NCI-H146 treated with DMSO at 0.1 percent for 48 hours (cell line): Measurements from ENCODE around the gene KIRREL3.

Experiments
- DNase-seq: peaks from one replicate; lab custom pipeline; 2025; ENCODE audit not compliant: unreplicated experiment; lab: John Stamatoyannopoulos, UW

The KIRREL3 gene

DNA sequence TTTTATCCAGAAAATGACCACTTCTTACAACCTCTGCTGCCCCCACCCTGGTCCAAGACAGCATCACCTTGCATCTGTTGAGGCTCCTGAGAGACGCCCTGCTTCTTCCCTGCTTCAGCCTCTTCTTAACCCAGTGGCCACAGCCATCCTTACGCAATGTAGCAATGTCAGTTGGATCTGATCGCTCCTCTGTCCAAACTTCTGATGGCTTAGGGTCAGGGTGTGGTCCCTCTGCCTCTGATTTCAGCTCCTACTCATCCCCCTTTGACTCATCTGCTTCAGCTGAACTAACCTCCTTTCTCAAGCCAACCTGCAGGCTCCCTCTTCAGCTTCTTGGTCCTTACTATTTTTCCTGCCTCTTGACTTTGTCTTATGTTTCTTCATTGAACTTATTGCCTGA is 280.8 kb downstream of the KIRREL3 start:
- DNase-seq, result no peak

DNA sequence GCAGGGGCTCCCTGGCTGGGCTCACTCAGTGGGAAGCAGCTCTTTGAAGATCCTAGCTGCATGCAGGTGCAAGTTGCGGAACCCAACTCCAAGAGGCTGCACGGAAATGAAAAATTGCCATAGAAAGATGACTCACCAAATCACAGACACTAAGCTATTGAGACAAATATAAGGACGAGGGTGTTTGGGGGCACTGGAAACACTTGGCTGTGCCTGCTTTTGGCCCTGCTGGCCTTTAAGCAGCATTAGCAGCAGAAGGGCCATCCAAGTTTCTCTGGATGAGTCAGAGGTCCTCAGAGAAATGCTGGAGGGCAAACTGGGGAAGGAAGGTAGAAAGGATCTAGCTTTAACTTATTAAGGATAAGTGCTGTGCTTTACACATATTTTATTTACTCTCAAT is 282.3 kb downstream of the KIRREL3 start:
- no peak for DNase-seq

DNA sequence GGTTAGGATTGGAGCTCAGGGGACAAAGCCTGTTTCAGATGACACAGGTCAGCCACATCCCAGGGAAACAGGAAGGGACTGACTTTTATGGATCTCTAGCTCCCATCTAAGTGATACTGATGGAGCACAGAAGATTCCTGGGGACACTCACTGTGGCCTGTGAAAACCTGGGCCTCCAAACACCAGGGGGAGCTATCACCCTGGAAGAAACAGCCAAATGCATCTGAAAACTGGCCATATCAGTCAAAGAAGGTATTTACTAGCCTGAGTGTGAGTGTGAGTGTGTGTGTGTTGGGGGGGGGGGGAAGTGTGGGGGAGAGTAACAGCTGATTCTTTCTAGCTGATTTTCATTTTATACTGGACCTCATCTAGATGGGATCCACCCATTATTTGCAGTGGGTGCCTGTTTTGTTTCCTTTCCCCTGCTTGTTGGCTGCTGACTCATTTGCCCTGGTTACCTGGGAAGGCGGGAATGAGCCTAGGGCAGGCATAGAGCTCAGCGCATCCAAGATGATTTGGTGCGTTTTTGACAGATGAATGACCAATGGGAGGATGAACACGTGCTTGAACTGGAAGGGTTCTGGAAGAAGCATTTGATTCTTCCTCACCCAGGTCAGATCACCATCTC is 284.0 kb downstream of the KIRREL3 start:
- peak; percentile 22 for DNase-seq

DNA sequence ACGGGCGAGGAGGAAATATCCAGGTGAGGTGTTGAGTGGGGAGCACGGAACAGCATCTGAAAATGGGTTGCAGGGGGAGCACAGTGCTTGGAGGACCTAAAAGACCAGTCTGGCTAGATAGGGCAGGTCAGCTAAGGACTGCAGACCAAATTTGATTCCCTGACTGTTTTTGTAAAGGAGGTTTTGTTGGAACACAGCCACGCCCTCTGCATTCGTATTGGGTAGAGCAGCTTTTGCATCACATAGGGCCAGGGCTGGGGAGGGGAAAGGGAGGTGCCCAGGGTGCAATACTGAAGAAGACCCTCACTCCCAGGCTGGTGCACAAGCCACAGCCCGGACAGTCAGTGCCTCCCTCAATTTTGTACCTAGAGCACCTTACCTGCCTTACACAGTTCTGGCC is 286.8 kb downstream of the KIRREL3 start:
- DNase-seq, result no peak

DNA sequence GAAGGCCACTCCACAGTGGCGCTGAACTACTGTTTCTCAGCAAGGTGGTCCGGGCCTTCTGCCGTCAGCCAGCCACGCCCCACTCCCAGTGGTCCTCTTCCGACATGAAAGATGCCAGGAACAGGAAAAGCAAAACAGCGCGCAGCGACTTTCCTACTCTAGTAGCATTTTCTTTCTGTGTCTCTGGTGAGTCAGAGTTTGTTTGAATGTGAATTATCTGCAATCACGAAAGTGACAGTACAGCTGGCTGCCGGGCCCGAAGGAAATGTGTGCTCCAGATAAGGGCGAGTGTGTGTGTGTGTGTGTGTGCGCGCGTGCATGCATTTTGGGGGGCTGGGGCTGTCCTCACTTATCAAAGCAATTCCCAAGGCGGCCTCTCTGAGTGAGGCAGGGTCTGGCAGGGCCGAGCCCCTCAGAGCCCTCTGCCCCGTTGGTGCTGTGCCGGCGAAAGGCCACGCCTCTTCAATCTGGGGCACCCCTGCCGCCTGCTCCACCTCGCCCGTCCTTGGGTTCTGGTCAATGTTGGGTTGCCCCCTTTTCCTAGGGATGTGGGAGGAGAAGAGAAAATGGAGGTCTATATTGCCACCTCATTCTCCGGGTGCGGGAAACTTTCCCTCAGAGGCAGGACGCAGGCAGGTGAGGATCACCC is 288.5 kb downstream of the KIRREL3 start:
- DNase-seq, result no peak

DNA sequence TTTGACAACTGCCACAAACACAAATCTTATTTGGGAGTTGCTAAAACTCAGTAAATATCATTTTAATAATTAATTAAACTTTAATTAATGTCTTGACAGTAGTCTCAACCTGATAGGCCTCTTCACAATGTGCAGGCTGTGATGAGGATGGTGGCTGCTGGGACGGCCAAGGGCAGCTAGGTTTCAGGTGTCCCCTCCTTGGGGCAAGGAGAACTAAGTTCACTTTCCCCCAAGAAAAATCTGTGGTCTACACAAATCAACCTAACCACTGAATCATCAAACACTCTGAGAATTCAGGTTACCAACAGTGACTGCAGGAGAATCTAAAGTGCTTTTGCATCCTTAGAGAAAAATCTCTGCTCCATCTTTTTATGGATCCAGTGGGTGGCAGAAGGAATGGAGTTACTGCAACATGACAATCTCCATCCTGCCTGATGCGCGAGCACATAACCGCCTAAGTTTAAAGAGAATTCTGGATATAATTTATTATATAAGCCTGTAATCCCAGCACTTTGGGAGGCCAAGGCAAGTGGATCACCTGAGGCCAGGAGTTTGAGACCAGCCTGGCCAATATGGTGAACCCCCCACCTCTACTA is 289.7 kb downstream of the KIRREL3 start:
- DNase-seq, result no peak

DNA sequence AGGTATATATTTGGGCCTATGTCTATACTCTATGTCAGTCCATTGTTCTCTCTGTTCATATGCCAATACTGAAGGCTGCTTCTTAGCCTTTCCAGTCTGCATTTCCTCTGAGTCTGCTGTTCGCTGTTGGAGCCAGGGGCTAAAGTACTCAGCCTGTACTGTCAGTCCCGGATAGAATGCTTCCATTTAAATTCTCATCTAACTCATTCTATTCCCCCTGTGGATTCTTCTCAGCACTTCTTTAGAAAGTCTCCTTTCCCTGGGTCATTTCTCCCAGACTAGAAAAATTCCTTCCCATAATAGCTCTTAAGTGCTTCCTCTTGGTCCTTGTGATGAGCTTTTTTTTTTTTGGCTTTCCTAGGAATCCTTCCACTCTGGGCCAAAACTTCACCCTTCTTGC is 293.1 kb downstream of the KIRREL3 start:
- no peak for DNase-seq

DNA sequence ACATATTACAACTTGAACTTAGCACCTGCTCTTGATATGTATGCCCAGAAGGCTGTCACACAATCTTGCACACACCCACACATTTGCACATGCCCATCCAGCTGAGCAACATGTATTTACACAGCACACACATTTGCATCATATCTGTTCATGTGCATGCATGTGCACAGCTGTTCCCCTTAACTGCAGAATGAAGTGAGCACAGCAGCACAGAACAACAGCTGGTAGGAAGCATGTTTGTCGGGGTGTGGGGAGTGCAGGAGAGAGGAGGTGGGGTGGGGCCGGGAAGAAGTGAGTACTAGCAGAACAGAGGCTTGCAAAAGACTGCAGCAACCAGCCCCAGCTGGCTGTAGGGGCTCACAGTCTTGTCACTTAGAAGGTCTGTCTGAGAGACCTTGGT is 296.5 kb downstream of the KIRREL3 start:
- no peak for DNase-seq

DNA sequence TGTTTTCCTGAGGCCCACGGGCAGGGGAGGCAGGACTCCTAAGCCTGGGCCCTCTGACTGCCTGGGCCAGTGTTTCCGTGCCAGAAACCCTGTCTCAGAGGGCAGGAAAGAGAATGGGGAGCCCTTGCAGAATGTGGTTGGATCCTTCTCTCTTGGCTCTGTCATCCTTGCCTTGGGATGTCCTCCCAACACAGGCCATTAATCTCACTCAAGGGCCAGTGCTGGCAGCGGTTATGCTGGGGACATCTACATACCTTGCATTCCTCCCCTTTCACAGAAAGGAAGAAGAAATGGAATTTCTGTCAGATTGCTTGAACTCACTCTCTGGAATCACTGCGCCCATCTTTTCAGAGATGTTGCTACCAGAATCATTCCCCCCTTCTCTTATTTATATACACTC is 296.9 kb downstream of the KIRREL3 start:
- no peak for DNase-seq

DNA sequence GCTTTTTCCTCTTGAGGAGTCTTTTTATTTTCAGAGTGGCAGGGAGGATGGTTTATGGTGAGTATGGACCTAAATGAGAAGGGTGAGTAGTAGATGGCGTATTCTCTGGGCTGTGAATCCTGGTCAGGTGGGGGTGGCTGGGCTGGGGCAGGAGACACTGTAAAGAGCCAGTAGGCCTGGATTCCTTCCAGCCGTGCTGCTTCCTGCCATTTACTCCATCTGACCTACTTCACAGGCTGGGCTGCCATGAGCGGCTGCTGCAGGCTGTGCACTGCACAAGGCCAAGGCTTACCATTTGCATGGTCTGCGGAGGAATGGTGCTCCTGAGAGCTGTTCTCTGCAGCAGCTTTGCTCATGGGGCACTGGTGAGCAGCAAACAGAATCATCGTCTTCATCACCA is 297.6 kb downstream of the KIRREL3 start:
- no peak for DNase-seq

DNA sequence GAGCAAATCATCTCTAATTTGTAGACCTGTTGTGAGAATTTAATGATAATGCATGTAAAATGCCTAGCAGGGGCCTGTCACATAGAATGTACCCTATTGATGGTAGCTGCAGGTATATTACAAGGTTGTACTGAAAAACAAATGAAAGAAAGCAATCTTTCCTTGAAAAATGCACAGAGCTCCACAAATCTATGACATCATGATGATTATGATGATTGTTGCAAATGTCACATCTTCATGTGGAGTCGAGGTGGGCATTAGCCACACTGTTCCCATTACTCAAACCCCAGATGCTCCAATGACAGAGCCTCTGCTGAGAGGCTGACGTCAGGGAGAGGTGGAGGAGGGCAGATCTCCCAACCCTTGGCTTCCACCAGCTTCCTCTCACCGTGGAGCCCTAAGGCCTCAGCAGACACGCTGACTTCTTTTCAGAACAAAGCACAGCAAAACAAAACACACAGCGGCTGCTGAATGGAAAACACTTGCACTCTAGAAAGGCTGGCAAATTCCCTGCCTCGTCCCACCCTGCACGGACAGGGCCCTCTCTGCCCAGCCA is 298.3 kb downstream of the KIRREL3 start:
- no peak for DNase-seq

DNA sequence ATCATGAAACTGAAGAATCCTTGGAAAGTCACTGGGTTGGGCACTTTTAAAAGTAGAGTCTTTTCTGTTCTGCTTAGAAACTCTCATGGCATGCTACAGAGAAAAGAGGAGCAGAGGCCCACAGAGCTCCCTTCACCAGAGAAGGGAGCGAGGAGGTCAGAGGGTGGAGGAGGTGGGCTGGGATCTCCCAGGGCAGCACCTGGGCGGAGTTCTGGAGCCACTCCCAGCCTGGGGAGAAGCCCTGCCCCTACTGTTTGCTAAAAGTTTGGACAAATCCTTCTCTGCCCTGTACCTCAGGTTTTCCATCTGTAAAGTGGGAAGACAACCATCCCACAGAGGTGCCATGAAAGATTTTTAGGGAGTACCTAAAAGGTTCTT is 299.1 kb downstream of the KIRREL3 start:
- DNase-seq, result no peak

DNA sequence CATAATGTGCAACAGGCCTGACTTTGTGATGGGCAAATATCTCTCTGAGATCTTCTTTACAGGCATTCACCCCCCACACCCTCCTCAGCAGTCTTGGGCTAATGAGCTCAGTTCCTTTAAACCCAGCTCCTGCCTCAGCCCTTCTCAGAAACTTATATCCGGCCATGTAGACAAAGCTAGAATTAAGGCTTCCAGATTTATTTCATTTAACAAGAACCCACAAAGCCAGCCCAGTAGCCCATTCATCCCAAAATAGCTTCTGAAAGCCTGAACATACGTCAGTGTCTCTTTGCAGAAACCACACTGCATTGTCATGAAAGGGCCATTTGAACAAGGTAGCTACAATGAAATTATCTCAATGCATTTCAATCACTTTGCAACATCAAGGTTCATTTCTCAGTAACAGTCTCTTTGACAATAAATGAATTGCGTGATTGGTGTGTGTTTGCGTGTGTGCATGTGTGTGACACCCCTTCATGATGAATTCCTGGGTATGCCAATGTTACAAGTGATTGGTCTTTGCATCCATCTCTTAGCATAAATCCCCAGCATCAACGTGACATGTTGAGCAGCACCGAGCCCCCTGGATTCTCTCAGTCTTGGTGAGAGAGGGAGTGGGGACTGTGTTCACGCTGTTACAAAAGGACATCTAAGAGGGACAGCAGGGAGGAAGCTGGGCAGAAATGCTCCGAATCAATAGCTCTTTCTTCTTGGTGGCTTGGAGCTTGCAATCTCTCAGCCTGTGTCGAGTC is 299.6 kb downstream of the KIRREL3 start:
- DNase-seq, result no peak

DNA sequence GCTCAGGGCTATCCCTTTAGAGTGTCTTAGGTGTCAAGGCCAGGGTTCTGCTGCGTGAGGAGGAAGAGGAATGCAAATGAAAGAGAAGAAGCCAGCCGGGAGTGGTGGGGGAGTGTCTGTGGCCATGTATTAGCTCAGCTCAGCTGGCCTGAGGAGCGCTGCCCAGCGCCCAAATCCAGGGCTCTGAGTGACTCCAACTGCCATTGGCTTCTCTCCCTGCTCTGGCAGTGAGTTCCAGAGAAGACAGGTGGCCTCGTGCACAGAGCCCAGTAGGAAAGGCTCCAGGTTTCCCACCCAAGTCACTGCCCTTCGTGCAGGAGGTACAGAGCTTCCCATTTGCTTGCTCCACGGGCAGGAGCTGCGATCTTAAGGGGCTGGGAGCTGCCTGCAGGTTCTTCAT is 302.0 kb downstream of the KIRREL3 start:
- DNase-seq, result no peak

DNA sequence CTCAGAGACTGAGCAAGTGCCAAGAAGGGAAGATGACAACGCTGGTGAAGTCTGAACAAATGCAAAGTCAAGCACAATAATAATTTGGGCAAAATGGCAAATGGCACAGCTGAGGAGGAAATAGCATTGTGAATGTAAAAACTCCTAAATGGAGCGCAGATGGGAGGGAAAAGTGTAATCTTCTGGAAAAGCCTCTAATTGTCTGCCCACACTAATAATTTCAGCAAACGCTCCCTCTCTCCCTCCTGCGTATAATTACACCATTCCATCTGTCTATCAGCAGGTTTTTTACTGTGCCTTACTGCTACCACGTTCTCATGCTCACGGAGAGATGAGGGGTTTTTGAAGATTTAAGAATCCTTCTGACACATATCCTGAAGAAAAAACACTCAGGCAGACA is 302.6 kb downstream of the KIRREL3 start:
- peak; percentile 2 for DNase-seq

DNA sequence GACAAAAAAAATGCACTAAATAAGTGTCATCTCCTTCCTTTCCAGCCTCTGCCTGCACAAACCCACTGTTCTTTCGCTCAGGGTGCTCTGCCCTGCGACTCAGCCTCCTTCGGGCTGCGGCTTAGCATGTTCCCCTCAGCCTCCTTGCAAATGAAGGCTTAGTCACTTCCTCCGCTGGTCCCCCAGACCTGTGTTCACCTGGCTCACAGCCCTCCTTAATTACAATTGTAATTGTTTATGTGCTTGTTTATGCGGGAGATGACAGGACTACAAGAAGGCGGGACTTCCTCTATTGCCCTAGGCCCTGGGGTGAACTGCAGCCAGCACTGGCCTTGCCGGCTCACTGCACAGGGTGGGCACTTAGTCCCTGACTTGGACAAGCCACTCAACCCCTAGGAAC is 303.6 kb downstream of the KIRREL3 start:
- no peak for DNase-seq

DNA sequence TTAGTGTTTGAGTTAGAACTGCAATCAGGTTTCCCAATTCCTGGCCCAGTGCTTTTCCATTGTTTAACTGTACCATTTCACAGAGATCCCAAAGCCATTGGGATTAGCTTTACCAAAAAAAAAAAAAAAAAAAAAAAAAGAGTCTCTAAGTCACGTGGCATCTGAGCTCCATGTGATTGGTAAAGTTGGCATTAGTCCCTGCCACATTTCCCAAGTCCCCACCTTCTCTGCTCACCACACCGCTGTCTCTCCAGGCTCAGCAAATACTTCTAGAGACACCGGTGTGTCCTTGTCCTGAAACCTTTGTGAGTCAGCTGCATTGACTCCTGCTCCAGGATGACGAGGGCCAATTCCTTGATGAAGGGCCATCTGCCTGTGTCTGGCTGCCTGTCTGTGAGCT is 305.3 kb downstream of the KIRREL3 start:
- DNase-seq, result no peak

DNA sequence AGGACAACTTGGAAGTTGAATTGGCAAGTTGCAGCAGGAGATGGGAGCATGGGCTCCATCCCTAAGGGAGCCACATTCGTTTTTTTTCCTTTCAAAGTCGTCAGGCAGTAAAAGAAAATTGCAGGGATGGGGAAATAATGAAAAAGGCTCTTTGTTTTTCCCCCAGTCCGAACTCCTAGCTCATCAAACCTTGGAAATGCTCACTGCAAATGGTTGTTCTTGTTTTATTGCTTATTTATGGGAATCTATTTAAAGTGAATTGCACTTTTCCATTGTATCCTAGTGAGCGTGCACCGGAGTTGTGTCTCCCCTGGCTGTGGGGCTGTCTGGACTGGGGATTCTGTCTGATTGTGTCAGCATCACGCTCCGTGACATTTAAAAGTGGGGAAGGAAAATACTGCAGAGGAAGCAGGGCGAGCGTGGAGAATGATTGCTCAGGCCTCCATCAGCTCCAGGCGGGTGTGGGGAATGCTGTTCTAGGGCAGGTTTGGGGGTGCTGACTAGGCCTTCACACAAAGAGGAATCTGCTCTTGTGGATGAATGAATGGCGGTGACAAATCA is 306.4 kb downstream of the KIRREL3 start:
- no peak for DNase-seq

DNA sequence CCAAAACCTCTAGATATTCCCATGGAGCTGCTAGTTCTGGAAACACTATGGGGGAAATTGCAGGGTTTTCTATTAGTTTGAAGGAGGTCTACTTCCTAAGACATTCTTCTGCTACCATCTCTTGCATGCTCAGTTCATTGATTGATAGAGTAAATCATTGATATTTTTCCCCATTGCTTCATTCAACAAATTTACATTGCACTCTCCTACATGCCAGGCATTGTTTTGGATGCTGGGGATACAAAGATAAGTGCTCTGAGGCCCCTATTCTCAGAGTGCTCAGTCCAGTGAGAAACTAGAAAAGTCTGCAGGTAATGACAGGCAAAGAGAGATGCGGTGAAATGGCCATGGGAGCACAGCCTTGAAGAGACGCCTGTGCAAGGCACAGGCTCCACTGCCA is 313.1 kb downstream of the KIRREL3 start:
- no peak for DNase-seq

DNA sequence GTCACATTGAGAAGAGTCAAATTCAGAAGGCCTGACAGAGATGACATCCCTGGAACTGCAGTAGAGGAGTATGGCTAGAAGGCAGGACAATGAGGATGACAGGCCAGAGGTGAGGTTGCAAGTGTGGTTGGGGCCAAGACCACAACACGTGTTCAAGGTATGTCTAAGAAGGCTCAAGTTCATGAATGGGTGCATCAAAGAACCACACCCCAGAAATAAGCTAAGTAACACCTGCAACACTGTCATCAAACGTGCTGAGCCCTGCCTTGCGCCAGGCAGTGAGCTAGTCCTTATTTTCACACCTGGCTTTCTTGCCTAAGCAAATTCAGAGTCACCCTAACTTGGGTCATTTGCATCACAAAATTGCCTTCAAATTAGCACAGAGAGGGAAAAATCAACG is 313.6 kb downstream of the KIRREL3 start:
- no peak for DNase-seq
